Sigmoid colon (tissue), 7 donors: ENCODE measurements around the gene PIGBOS1. TPM values are rescaled to one million over a fixed set of nuclear protein-coding genes. Genes with fewer than 3 reads are reported as not detected.

ENCODE experiments used
- DNase-seq: peaks from one replicate; pipeline ENCODE4 v3.0.0-alpha.2; 2019
- H3K27ac ChIP-seq, 4 donors: fragments of 200-600 bp; sonication (generic); one replicate each; pipeline ENCODE4 v1.5.1; 2016 to 2019; ENCODE audit warnings: mild to moderate bottlenecking in 1 of 4
- H3K27me3 ChIP-seq, 3 donors: fragments of 200-600 bp; sonication (generic); one replicate each; pipeline ENCODE4 v1.5.1; 2019; ENCODE audit warnings: mild to moderate bottlenecking in 1 of 3
- H3K36me3 ChIP-seq, 4 donors: fragments of 200-600 bp; sonication (generic); one replicate each; pipeline ENCODE4 v1.5.1; 2016 to 2019
- H3K4me1 ChIP-seq, 4 donors: fragments of 200-600 bp; sonication (generic); one replicate each; pipeline ENCODE4 v1.5.1; 2017 to 2019
- H3K4me3 ChIP-seq, 4 donors: fragments of 200-600 bp; sonication (generic); one replicate each; pipeline ENCODE4 v1.5.1; 2017 to 2019; ENCODE audit warnings: mild to moderate bottlenecking in 2 of 4, moderate library complexity in 1 of 4
- H3K9me3 ChIP-seq, 4 donors: fragments of 200-600 bp in 3 of 4; sonication (generic) in 3 of 4; one replicate each; pipeline versions ENCODE4 v1.5.1 to v1.6.1; 2013 to 2019
- EP300 ChIP-seq, 4 donors: sonication (generic); formaldehyde crosslinking; IDR thresholded peaks; one replicate each; pipeline ENCODE4 v1.6.1; 2017; ENCODE audit warnings: antibody characterized with exemption in 4 of 4
- POLR2A ChIP-seq, 2 donors: fragments of 450-650 bp; IDR thresholded peaks; one replicate each; pipeline ENCODE4 v1.6.1; 2016; ENCODE audit warnings: antibody characterized with exemption in 2 of 2, mild to moderate bottlenecking in 2 of 2, moderate library complexity in 2 of 2
- POLR2AphosphoS5 ChIP-seq, 4 donors: sonication (generic); formaldehyde crosslinking; IDR thresholded peaks; one replicate each; pipeline ENCODE4 v1.6.1; 2017; ENCODE audit warnings: antibody characterized with exemption in 4 of 4
- WGBS, 2 donors: extraction: QIAGEN DNeasy Blood & Tissue Kit; methylation state at CpG; one replicate each; pipeline ENCODE4 v1.1.7; 2013; 5-methylcytosine and 5-hydroxymethylcytosine counted together
- intact Hi-C: fragments of 100-400 bp; cut with DNase I; formaldehyde crosslinking; loops from one replicate; pipeline ENCODE4 v1.15.1; 2023
- polyA plus RNA-seq, 3 donors: library from polyadenylated mRNA; stranded (reverse); fragments of 200-250 nt; gene quantifications; one replicate each; pipeline ENCODE4 v1.2.3, GENCODE V29; 2013
- total RNA-seq, 4 donors: library from RNA; depleted of rRNA; stranded (reverse); fragments of >200 nt; gene quantifications; one replicate each; pipeline ENCODE4 v1.1.0, GENCODE V29; 2016
- TF ChIP-seq, protein P1 (sequence below), 4 experiments: fragments of 450-650 bp in 3 of 4; fragments of 200-600 bp in 1 of 4; IDR thresholded peaks; one replicate each; pipeline ENCODE4 v1.5.1; 2016 to 2019; ENCODE audit warnings: antibody characterized with exemption in 4 of 4, mild to moderate bottlenecking in 3 of 4, moderate library complexity in 2 of 4
- donor health status: healthy with polysubstance abuse.
- donor health status: Bipolar disorder and iron deficiency.
- donor health status: healthy.

Gene PIGBOS1
- total and polyA plus RNA-seq, 7 donors = 9.2 to 33.8 (median 19.1) TPM

DNA sequence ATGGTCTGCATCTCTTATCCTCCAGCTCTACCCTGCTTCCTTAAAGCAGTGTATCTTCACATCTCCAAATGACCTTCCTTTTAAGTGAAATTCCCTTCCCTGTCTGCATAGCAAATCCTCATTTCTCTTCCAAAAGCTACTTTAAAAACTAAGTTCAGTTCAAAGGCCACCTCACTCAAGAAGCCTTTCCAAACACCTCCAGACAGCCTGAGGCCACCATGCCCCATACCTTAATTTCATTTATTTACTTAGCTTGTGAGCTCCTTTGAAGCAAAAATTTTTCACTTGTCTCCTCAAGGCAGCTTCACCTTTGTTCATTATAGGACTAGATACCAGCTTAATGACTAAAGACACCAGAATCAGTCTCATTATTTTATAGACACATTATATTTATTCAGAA lies 39.5 kb upstream of the PIGBOS1 start:
- DNase-seq = no peak
- Histone ChIP-seq H3K4me1 (no peaks in the 10 kb centered on the region), H3K36me3 (peaks cover 0 to 57% (median 6%) of the 10 kb centered on the region in 4 donors), H3K9me3 (no peaks in the 10 kb centered on the region), H3K27ac (no peak overlapping the region), H3K27me3 (no peaks in the 10 kb centered on the region), H3K4me3 (no peak overlapping the region)
- TF ChIP-seq, protein P1, sequence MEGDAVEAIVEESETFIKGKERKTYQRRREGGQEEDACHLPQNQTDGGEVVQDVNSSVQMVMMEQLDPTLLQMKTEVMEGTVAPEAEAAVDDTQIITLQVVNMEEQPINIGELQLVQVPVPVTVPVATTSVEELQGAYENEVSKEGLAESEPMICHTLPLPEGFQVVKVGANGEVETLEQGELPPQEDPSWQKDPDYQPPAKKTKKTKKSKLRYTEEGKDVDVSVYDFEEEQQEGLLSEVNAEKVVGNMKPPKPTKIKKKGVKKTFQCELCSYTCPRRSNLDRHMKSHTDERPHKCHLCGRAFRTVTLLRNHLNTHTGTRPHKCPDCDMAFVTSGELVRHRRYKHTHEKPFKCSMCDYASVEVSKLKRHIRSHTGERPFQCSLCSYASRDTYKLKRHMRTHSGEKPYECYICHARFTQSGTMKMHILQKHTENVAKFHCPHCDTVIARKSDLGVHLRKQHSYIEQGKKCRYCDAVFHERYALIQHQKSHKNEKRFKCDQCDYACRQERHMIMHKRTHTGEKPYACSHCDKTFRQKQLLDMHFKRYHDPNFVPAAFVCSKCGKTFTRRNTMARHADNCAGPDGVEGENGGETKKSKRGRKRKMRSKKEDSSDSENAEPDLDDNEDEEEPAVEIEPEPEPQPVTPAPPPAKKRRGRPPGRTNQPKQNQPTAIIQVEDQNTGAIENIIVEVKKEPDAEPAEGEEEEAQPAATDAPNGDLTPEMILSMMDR (IDR thresholded peaks at IDR 0.05) = no peak
- no peak for TF ChIP-seq POLR2AphosphoS5 (IDR thresholded peaks at IDR 0.05)
- no peak for TF ChIP-seq POLR2A (IDR thresholded peaks at IDR 0.05)
- no peak for TF ChIP-seq EP300 (IDR thresholded peaks at IDR 0.05)
- intact Hi-C loops = no loop called here

- 95 to 97% methylated on average over 2 of the region's 2 CpGs for WGBS, 2 donors
- no peaks in the 10 kb centered on the region for H3K27me3 ChIP-seq
- no peaks in the 10 kb centered on the region for H3K4me1 ChIP-seq
- peaks cover 0 to 51% (median 5%) of the 10 kb centered on the region in 4 donors for H3K36me3 ChIP-seq
- H3K9me3 ChIP-seq = no peaks in the 10 kb centered on the region
- DNase-seq = no peak
- no peak overlapping the region for H3K27ac ChIP-seq
- intact Hi-C loops = no loop called here
- H3K4me3 ChIP-seq = no peak overlapping the region
- TF ChIP-seq POLR2A (IDR thresholded peaks at IDR 0.05) (no peak), EP300 (IDR thresholded peaks at IDR 0.05) (no peak), POLR2AphosphoS5 (IDR thresholded peaks at IDR 0.05) (no peak)
- TF ChIP-seq, protein P1 (IDR thresholded peaks at IDR 0.05) = no peak
Measured at GRCh38 chr15:55357774-55358173, 38.9 kb upstream of the PIGBOS1 start.

DNA sequence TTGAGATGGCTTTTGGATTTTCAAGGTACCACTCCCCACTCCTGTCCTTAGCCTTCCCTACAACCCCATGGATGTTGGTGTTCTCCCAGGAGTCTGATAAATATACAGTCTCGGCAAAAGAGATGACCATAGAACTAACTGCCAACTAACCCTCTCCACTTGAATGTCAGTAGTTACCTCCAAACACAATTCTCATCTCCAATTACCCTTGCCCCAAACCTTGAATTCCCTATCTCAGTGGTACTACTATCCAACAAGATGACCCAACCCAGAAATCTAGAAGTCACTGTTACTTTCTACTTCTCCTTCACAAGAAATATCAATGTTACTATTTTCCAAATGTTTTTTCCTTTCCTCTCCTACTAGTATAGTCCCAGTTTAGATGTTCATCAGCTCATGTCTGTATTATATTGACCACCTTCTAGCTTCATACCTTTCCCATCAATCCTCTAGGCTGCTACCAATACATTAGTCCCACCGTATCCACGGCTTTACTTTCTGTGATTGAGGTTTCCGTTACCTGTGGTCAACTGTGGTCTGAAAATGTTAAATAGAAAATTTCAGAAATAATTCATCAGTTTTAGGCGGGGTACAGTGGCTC lies 38.2 kb upstream of the PIGBOS1 start:
- no peaks in the 10 kb centered on the region for H3K27me3 ChIP-seq
- H3K4me3 ChIP-seq = no peak overlapping the region
- H3K9me3 ChIP-seq = no peaks in the 10 kb centered on the region
- H3K36me3 ChIP-seq = peaks cover 0 to 47% (median 2%) of the 10 kb centered on the region in 4 donors
- H3K27ac ChIP-seq = no peak overlapping the region
- 97 to 99% methylated on average over 5 of the region's 5 CpGs for WGBS, 2 donors
- intact Hi-C loops = no loop called here
- DNase-seq = no peak
- TF ChIP-seq EP300 (IDR thresholded peaks at IDR 0.05) (no peak), POLR2AphosphoS5 (IDR thresholded peaks at IDR 0.05) (no peak), POLR2A (IDR thresholded peaks at IDR 0.05) (no peak)
- TF ChIP-seq, protein P1 (IDR thresholded peaks at IDR 0.05) = no peak
- H3K4me1 ChIP-seq = no peaks in the 10 kb centered on the region

DNA sequence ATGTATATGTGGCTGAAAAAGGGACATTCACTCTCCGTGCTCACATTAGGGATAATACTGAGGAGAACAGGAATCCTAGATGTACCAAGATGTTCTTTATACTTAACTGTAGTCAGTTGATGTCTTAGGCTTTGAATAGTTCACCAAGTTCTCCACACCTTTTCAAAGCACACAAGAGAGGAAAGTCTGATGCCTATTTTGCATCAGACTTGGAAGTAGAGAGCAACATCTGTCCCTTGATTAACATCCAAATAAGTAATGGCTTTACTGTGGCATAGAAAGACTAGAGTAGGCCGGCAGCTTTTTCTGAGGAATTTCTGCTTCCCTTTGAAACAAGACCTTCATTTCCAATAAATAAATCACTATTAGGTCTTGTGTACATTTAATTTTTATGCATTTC lies 34.1 kb upstream of the PIGBOS1 start:
- Histone ChIP-seq H3K4me3 (no peak overlapping the region), H3K27me3 (no peaks in the 10 kb centered on the region), H3K36me3 (peaks cover 0 to 27% (median 0%) of the 10 kb centered on the region in 4 donors), H3K27ac (no peak overlapping the region), H3K4me1 (no peaks in the 10 kb centered on the region), H3K9me3 (no peaks in the 10 kb centered on the region)
- TF ChIP-seq POLR2AphosphoS5 (IDR thresholded peaks at IDR 0.05) (no peak), EP300 (IDR thresholded peaks at IDR 0.05) (no peak), POLR2A (IDR thresholded peaks at IDR 0.05) (no peak)
- TF ChIP-seq, protein P1 (IDR thresholded peaks at IDR 0.05) = no peak
- 89 to 92% methylated on average over 2 of the region's 2 CpGs for WGBS, 2 donors
- intact Hi-C loops = no loop called here
- DNase-seq = no peak

- Histone ChIP-seq H3K4me3 (no peak overlapping the region), H3K36me3 (peaks cover 0 to 8% (median 0%) of the 10 kb centered on the region in 4 donors), H3K9me3 (no peaks in the 10 kb centered on the region), H3K27me3 (no peaks in the 10 kb centered on the region), H3K4me1 (no peaks in the 10 kb centered on the region), H3K27ac (no peak overlapping the region)
- WGBS, 2 donors = 97 to 99% methylated on average over 2 of the region's 2 CpGs
- TF ChIP-seq, protein P1 (IDR thresholded peaks at IDR 0.05) = no peak
- TF ChIP-seq EP300 (IDR thresholded peaks at IDR 0.05) = no peak
- no peak for TF ChIP-seq POLR2AphosphoS5 (IDR thresholded peaks at IDR 0.05)
- no peak for TF ChIP-seq POLR2A (IDR thresholded peaks at IDR 0.05)
- DNase-seq = no peak
- intact Hi-C loops = no loop called here
Measured at GRCh38 chr15:55349282-55349681, 30.4 kb upstream of the PIGBOS1 start.
